Lung (tissue), 12 donors: ENCODE measurements around the gene HTD2. TPM values are rescaled to one million over a fixed set of nuclear protein-coding genes. Genes with fewer than 3 reads are reported as not detected.

ENCODE experiments used
- ATAC-seq: fragments of 200-7000 bp; cut with Tn5 transposase; one replicate; pipeline ENCODE4 v1.9.1; 2020; ENCODE audit warnings: moderate number of reproducible peaks; ENCODE audit not compliant: insufficient read depth, low FRiP score
- DNase-seq, 3 donors: peaks; one replicate each; pipeline ENCODE4 v3.0.0-alpha.2; 2013 to 2017
- H3K27ac ChIP-seq, 2 donors: one replicate each; pipeline ENCODE4 v1.5.1; 2013; ENCODE audit warnings: mild to moderate bottlenecking in 2 of 2, moderate library complexity in 2 of 2, control low read depth in 1 of 2, inconsistent platforms in 1 of 2, low read depth in 1 of 2, low read length in 1 of 2
- H3K27me3 ChIP-seq, 3 donors: one replicate each; pipeline ENCODE4 v1.5.1; 2013; ENCODE audit warnings: low read length in 2 of 3; ENCODE audit not compliant: control insufficient read depth in 3 of 3, insufficient read depth in 3 of 3
- H3K36me3 ChIP-seq, 4 donors: one replicate each; pipeline ENCODE4 v1.5.1; 2013; ENCODE audit warnings: low read length in 4 of 4, mild to moderate bottlenecking in 1 of 4, moderate library complexity in 1 of 4; ENCODE audit not compliant: control insufficient read depth in 4 of 4, insufficient read depth in 4 of 4
- H3K4me1 ChIP-seq, 5 donors: one replicate each; pipeline ENCODE4 v1.5.1; 2013; ENCODE audit warnings: low read length in 5 of 5, mild to moderate bottlenecking in 2 of 5, moderate library complexity in 1 of 5; ENCODE audit not compliant: control insufficient read depth in 5 of 5, insufficient read depth in 5 of 5
- H3K4me3 ChIP-seq: one replicate; pipeline ENCODE4 v1.5.1; 2013; ENCODE audit warnings: mild to moderate bottlenecking, control low read depth, moderate library complexity
- H3K9ac ChIP-seq, 2 donors: one replicate each; pipeline ENCODE4 v1.5.1; 2013; ENCODE audit warnings: low read length in 2 of 2, control low read depth in 1 of 2; ENCODE audit not compliant: insufficient read depth in 1 of 2
- H3K9me3 ChIP-seq, 4 donors: one replicate each; pipeline ENCODE4 v1.5.1; 2013; ENCODE audit warnings: low read length in 3 of 4, mild to moderate bottlenecking in 1 of 4, moderate library complexity in 1 of 4; ENCODE audit not compliant: control insufficient read depth in 4 of 4, insufficient read depth in 3 of 4
- CTCF ChIP-seq: IDR thresholded peaks from 2 replicates; pipeline ENCODE4 v1.5.1; 2012; ENCODE audit warnings: mild to moderate bottlenecking; ENCODE audit errors: control extremely low read depth, extremely low read depth
- whole genome bisulfite sequencing, 2 donors: extraction: QIAGEN DNeasy Blood & Tissue Kit; methylation state at CpG; one replicate each; pipeline ENCODE4 v1.1.7; 2013; 5-methylcytosine and 5-hydroxymethylcytosine counted together
- polyA plus RNA-seq, 2 donors: library from polyadenylated mRNA; stranded (reverse); fragments of 200-250 nt; gene quantifications; one replicate each; pipeline ENCODE4 v1.2.1, GENCODE V29; 2013
- total RNA-seq, 2 donors: library from RNA; depleted of rRNA in 1 of 2; stranded (reverse); fragments of >200 nt in 1 of 2; gene quantifications; one replicate each; pipeline ENCODE4 v1.2.1, GENCODE V29; 2014 to 2021
- donor health status: control.
- donor health status: control.
- donor health status: Bipolar disorder and iron deficiency.
- donor health status: healthy.
- donor health status: DM: yes; HTN: yes; CAD: no.

Gene HTD2
- total and polyA plus RNA-seq, 4 donors = 2.5 to 12.1 (median 6.6) TPM

- Histone ChIP-seq H3K27ac (peak overlapping the region in 1 of 2 donors; percentile 98), H3K27me3 (no peaks in the 10 kb centered on the region), H3K4me3 (peak overlapping the region; percentile 58), H3K9ac (peak overlapping the region; percentile 28 to 100), H3K36me3 (peaks cover 9 to 25% (median 12%) of the 10 kb centered on the region in 4 donors), H3K4me1 (peaks cover 6 to 18% (median 10%) of the 10 kb centered on the region in 5 donors), H3K9me3 (no peaks in the 10 kb centered on the region)
- TF ChIP-seq CTCF = peak; percentile 10
- whole genome bisulfite sequencing, 2 donors = 31 to 43% methylated on average over 10 of the region's 10 CpGs
- peak; percentile 28 to 71 (median 61) for DNase-seq
- no peak for ATAC-seq
Measured at GRCh38 chr3:58307639-58308215, 1.4 kb downstream of the HTD2 start.

- Histone ChIP-seq H3K9me3 (no peaks in the 10 kb centered on the region), H3K4me3 (no peak overlapping the region), H3K4me1 (peaks cover 6 to 18% (median 10%) of the 10 kb centered on the region in 5 donors), H3K27ac (no peak overlapping the region), H3K27me3 (no peaks in the 10 kb centered on the region), H3K36me3 (peaks cover 9 to 28% (median 16%) of the 10 kb centered on the region in 4 donors), H3K9ac (peak overlapping the region in 1 of 2 donors; percentile 26)
- DNase-seq = no peak
- ATAC-seq = no peak
- no peak for TF ChIP-seq CTCF
- 23 to 43% methylated on average over 1 of the region's 1 CpG for WGBS, 2 donors
Measured at GRCh38 chr3:58308728-58309127, 2.4 kb downstream of the HTD2 start.

- H3K4me3 ChIP-seq = no peak overlapping the region
- 69 to 80% methylated on average over 2 of the region's 2 CpGs for WGBS, 2 donors
- TF ChIP-seq CTCF = no peak
- no peak overlapping the region for H3K9ac ChIP-seq
- no peak for ATAC-seq
- H3K27me3 ChIP-seq = no peaks in the 10 kb centered on the region
- peaks cover 22 to 42% (median 29%) of the 10 kb centered on the region in 4 donors for H3K36me3 ChIP-seq
- H3K27ac ChIP-seq = no peak overlapping the region
- H3K9me3 ChIP-seq = no peaks in the 10 kb centered on the region
- H3K4me1 ChIP-seq = no peaks in the 10 kb centered on the region
- no peak for DNase-seq
Measured at GRCh38 chr3:58317811-58318210, 11.5 kb downstream of the HTD2 start.

GRCh38 chr3:58321791-58322190 is 15.5 kb downstream of the HTD2 start:
- no peak for ATAC-seq
- Histone ChIP-seq H3K36me3 (peaks cover 9 to 20% (median 13%) of the 10 kb centered on the region in 4 donors), H3K27me3 (no peaks in the 10 kb centered on the region), H3K9ac (no peak overlapping the region), H3K27ac (no peak overlapping the region), H3K4me1 (peaks cover 3 to 7% (median 6%) of the 10 kb centered on the region in 5 donors), H3K4me3 (no peak overlapping the region), H3K9me3 (no peaks in the 10 kb centered on the region)
- DNase-seq = no peak
- WGBS, 2 donors = 95 to 96% methylated on average over 7 of the region's 7 CpGs
- no peak for TF ChIP-seq CTCF
